NCI-H510A (cell line): ENCODE data around the gene MYOZ3.
A peak's percentile ranks its signal among the peaks of the same experiment; 100 is the strongest.

ENCODE experiments used
- DNase-seq: peaks from one replicate; lab custom pipeline; 2025; lab: John Stamatoyannopoulos, UW

The MYOZ3 gene

DNA sequence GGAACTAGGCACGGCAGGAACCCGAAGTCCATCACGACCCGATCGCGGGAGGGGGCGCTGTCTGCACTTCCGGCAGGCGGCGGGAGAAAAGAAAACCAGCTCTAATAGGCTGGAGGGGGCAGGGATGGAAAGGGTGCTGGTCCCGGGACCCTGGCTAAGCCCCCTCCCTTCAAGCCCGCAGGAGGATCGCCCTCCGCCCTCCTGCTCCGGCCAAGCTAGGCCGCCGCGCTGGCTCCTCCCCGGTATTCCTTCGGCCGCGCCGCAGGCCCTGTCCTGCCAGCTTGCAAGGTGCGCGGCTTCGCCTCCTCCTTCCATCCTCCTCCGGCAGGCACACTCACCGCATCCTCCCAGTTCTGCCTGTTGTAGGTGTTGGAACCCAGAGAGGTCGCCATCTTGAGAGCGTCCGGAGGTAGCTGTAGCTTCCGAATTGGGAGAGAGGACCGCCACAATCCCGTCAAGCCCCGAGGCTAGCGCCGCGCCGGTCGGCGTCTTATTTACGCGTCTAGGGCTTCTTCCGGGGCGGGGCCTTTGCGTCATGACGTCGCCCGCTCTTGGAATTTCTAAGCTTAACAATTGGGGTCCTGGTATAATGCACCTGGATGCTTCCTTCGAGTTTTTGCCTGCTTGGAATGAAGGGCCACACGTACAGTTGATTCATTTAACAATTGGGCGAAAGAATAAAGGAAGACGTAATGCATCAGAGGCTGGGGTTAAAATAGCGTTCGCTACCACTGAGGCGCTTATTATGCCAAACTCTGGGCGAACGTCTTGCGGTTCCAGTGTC lies 39.7 kb downstream of the MYOZ3 start, which contains the start of gene RBM22:
TSS of gene RBM22 (minus strand) at position 469 of the 784 bp plus-strand sequence. CDS start at position 392, 77 bp downstream.
- DNase-seq = peak; percentile 87

DNA sequence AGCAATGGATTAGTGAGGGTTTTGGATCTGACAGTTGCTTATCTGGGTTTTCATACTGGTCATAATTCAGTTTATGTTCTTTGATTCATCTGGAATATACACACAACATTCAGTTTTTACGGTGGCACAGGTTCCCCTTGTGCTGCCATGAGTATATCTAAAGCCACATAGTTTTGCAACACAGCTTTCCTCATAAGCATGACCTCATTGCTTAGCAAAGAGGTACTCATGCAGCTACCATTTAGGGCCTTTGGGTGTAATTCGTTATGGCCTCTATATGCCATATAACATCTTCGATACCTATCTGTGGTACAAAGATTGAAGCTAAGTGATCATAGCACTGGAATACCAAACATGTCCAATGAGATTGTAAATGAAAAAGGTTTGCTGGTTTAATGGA lies 42.7 kb downstream of the MYOZ3 start:
- no peak for DNase-seq

DNA sequence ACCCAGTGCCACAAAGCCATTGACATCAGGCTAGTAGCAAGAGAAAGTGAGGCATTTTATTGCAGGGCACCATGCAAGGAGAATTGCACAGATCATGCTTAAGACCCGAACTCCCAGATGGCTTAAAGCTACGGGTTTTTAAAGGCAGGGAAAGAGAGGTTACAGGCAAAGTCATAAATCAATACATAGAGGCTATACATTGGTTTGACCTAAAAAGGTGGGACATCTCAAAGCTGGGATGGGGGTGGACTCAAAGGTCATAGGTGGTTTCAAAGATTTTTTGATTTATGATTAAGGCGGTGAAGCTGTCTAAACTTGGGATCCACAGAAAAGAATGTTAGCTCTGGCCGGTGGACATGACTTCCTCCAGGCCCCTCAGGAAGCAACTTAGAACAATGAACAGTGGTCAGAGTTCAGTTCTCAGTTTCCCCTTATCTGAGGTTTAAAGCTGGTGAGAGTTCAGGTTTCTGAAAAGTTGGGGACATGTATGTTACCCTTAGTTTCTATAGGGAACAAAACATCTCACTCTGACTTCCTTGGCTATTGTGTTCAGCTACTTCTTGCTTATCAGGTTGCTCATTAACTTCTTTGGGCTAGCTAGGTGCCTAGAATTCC lies 45.8 kb downstream of the MYOZ3 start:
- DNase-seq = no peak

DNA sequence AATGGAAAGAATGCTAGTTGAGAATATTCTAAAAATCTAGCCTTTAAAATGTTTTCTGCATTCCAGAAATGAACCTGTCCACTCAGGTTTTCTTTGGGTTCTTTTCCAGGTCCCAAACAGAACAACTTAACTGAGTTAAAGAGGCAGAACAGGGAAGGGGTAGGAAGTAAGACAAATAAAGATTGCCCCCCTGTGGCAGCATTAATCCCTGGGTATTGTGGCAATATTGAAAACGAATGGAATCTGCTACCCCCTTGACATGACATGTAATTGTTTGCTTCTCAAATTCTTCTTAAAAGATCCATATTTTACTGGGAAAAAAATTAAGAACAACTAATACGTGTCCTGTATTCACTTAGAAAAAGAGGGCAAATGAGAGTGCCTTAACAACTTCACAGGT lies 49.1 kb downstream of the MYOZ3 start:
- DNase-seq = no peak

DNA sequence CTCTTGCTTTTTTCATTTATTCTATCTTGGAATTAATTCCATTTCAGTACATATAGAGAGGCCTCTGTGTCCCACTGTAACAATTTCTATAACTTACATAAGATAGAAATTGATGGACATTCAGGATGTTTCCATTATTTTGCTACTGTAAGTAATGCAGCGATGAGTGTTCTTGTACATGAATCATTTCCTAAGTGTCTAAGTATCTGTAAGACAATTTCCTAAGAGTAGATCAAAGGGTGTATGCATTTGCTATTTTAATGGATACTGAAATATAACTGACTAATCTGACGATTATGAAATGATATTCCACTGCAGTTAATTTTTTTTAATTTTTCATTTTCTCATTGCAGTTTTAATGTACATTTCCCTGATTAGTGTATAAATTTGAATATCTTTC lies 62.8 kb downstream of the MYOZ3 start:
- no peak for DNase-seq
